GM15510 (cell line): Measurements from ENCODE around the gene KPNA4.

Experiments
- POLR2A ChIP-seq: IDR thresholded peaks from 3 replicates; pipeline ENCODE4 v1.6.1; 2011; ENCODE audit warnings: borderline replicate concordance; ENCODE audit not compliant: insufficient read length; ENCODE audit errors: extremely low read depth

KPNA4 gene

GRCh38 chr3:160545504-160545871, 19.9 kb downstream of the KPNA4 start:
- TF ChIP-seq POLR2A: no peak

DNA sequence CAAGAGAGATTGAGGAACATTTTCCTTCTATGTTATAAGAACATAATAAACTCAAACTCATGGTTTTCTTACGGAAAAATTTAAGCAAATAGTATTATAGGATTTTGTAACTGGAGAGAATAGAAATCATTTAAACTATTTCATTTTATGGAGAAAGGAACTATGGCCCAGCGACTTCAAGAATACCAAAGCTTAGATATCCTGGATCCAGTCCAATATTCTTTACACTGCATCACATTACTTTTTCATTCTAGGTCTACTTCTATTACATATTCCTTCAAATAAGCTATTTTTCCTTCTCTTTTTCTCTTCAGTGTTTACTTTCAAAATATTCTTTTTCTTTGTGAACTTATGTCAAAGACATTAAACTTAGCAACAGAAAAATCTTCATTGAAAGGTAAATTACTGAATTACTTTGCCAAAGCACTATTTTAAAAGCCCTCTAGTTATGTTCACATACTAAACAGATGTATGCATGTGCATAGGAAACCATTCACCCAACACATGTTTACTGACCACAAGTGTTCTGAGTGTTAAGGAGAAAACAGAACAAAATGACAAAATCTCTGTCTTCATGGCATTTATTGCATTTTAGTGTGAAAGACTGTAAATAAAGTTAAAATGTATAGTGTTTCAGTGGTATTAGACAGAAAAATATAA, 20.4 kb downstream of the KPNA4 start:
- no peak for TF ChIP-seq POLR2A

DNA sequence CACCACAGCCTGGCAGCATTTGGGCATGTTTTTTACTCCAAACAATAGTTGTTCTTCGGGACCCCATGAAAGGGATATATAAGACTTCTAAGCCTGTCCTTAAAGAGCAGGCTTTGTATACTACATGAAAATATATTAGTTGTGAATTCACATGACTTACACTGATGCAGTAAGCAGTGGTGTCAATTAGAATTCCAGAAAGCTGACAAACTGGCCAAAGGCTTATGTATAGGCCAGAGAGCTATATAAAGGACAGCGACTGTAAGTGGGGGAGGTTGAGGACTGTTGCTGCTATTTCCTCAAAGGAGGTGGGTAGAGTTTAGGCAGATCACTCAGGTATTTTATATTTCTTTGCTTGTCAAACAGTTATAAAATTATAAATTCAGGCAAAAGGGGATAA, 24.8 kb downstream of the KPNA4 start:
- no peak for TF ChIP-seq POLR2A

- TF ChIP-seq POLR2A: no peak
Measured at GRCh38 chr3:160538895-160539294, 26.5 kb downstream of the KPNA4 start.

GRCh38 chr3:160537729-160538128, 27.6 kb downstream of the KPNA4 start:
- TF ChIP-seq POLR2A: no peak

GRCh38 chr3:160532371-160532770, 33.0 kb downstream of the KPNA4 start:
- no peak for TF ChIP-seq POLR2A

- no peak for TF ChIP-seq POLR2A
Measured at GRCh38 chr3:160531311-160531710, 34.1 kb downstream of the KPNA4 start.

- no peak for TF ChIP-seq POLR2A
Measured at GRCh38 chr3:160501325-160501724, 64.0 kb downstream of the KPNA4 start.

DNA sequence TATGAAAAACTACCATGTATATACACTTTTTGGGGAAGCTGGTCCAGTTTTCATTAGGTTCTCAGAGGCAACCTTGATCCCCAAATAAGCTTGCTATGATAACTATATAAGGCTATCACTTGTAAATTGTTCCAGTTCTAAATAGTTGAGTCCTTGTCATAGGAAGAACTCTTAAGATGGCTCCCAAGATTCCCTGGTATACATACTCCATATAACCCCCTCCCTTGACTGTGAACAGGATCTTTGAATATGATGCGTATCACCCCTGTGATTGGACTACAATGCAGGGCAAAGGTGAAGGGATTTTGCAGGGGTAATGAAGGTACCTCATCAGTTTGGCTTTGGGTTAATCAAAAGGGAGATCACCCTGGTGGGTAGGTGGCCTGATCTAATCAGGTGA, 67.2 kb downstream of the KPNA4 start:
- TF ChIP-seq POLR2A: no peak

DNA sequence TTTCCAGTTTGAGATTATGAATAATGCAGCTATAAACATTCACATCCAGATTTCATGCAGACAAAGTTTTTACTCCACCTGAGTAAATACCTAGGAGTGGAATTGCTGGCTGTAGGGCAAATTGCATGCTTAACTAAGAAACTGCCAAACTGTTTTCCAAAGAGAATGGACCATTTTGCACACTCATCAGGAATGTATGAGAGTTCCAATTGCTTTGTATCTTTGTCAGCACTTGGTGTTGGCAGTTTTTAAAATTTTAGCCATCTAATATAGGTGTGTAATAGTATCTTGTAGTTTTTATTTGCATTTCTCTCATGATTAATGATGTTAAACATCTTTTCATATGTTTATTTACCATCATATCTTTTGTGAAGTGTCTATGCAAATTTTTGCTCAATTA, 75.2 kb downstream of the KPNA4 start:
- no peak for TF ChIP-seq POLR2A

- TF ChIP-seq POLR2A: no peak
Measured at GRCh38 chr3:160486459-160486869, 78.9 kb downstream of the KPNA4 start.

- TF ChIP-seq POLR2A: no peak
Measured at GRCh38 chr3:160482796-160483195, 82.6 kb downstream of the KPNA4 start.

GRCh38 chr3:160481856-160482255, 83.5 kb downstream of the KPNA4 start:
- TF ChIP-seq POLR2A: no peak

GRCh38 chr3:160480931-160481330, 84.4 kb downstream of the KPNA4 start:
- TF ChIP-seq POLR2A: no peak

- TF ChIP-seq POLR2A: no peak
Measured at GRCh38 chr3:160479376-160479775, 86.0 kb downstream of the KPNA4 start.

DNA sequence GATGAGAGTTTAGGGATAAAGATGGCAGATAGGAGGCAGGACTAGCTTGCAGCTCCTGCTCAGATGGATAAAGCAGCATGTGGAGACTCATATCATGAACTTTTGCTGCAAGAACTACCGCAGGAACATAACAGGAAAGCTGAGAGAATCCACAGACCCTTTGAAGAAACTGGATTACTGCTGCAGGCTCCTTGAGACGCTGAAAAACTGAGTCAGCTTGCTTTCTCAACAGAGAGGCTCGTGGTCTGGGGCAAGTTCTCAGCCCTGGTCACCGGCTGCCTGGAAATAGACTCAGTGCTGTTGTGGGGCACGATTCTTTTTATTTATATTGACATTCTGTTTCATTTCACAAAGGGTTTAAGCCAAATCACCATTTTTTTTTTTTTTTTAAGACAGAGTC, 87.0 kb downstream of the KPNA4 start:
- no peak for TF ChIP-seq POLR2A

DNA sequence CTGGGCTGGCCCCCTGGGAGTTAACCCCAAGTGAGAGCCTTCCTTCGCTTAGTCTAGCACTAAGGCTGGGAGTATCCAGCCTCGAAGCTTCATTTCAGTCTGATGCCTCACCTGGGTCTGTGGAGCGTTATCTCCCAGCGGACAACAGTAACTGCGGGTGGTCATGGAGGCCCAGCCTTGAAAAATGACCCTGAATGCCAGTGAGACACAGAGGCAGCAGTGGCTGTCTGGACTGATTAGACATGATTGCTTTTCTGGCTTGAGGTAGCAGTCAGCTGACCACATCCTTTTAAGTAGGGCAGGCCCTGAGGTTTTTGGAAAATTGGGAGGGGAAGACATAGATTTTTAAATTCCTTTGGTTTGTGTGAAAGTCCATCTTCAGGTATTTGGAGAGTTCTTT, 87.6 kb downstream of the KPNA4 start:
- TF ChIP-seq POLR2A: no peak
